IMR-90 (cell line): ENCODE data around the gene PRKCE. TPM values are rescaled to one million over a fixed set of nuclear protein-coding genes. Genes with fewer than 3 reads are reported as not detected.

Source experiments
- ATAC-seq: fragments of 200-7000 bp; cut with Tn5 transposase; 2 replicates; pipeline ENCODE4 v1.9.1; 2020; ENCODE audit warnings: low read depth, mild to moderate bottlenecking, moderate library complexity
- BruUV-seq: library from RNA; stranded (reverse); fragments of 400-500 nt; replicated peaks from 2 replicates; lab custom pipeline; 2021; lab: Mats Ljungman, UMichigan
- CTCF ChIA-PET: fragments of 300-600 bp; formaldehyde crosslinking; extraction: SDS; loops from one replicate; lab custom pipeline; 2021; ENCODE audit warnings: antibody characterized with exemption; lab: Yijun Ruan, JAX
- POLR2A ChIA-PET: fragments of 300-600 bp; sonication (Branson Sonifier 250); formaldehyde crosslinking; loops from one replicate; lab custom pipeline; 2022; ENCODE audit warnings: antibody characterized with exemption; ENCODE audit not compliant: unreplicated experiment; lab: Charles Lee
- DNase-seq: peaks from one replicate; pipeline ENCODE4 v3.0.0; 2013
- H2AFZ ChIP-seq: replicated peaks from 2 replicates; pipeline ENCODE3; 2013; ENCODE audit warnings: low read length, mild to moderate bottlenecking; ENCODE audit not compliant: poor library complexity
- H2AK5ac ChIP-seq: 2 replicates; pipeline ENCODE4 v1.6.1; 2013; ENCODE audit warnings: low read depth, low read length, inconsistent platforms
- H2AK9ac ChIP-seq: replicated peaks from 2 replicates; pipeline ENCODE3; 2013; ENCODE audit warnings: mild to moderate bottlenecking, low read depth, low read length, moderate library complexity; ENCODE audit not compliant: poor library complexity
- H2BK120ac ChIP-seq: 2 replicates; pipeline ENCODE4 v1.6.1; 2013; ENCODE audit warnings: low read depth, low read length, inconsistent platforms
- H2BK15ac ChIP-seq: 3 replicates; pipeline ENCODE4 v1.6.1; 2013; ENCODE audit warnings: low read depth, low read length, inconsistent platforms
- H2BK20ac ChIP-seq: 2 replicates; pipeline ENCODE4 v1.6.1; 2013; ENCODE audit warnings: low read depth, mild to moderate bottlenecking, inconsistent platforms, low read length, moderate library complexity
- H2BK5ac ChIP-seq: 2 replicates; pipeline ENCODE4 v1.6.1; 2013; ENCODE audit warnings: mild to moderate bottlenecking, low read depth, low read length, inconsistent platforms; ENCODE audit not compliant: poor library complexity, severe bottlenecking
- H3K14ac ChIP-seq: replicated peaks from 2 replicates; pipeline ENCODE4 v1.6.1; 2013; ENCODE audit warnings: low read depth, low read length, inconsistent platforms
- H3K18ac ChIP-seq: 2 replicates; pipeline ENCODE4 v1.6.1; 2013; ENCODE audit warnings: low read depth, low read length, control low read depth
- H3K23ac ChIP-seq: 2 replicates; pipeline ENCODE4 v1.6.1; 2013; ENCODE audit warnings: low read depth, low read length, inconsistent platforms
- H3K27ac ChIP-seq: 2 replicates; pipeline ENCODE4 v1.5.1; 2013; ENCODE audit warnings: mild to moderate bottlenecking, control low read depth, low read length; ENCODE audit not compliant: insufficient read depth
- H3K27me3 ChIP-seq: 2 replicates; pipeline ENCODE4 v1.6.1; 2013; ENCODE audit warnings: low read length; ENCODE audit not compliant: control insufficient read depth, insufficient read depth
- H3K36me3 ChIP-seq: 2 replicates; pipeline ENCODE4 v1.6.1; 2013; ENCODE audit warnings: low read length, mixed read lengths; ENCODE audit not compliant: control insufficient read depth, insufficient read depth
- H3K4ac ChIP-seq: 2 replicates; pipeline ENCODE4 v1.6.1; 2013; ENCODE audit warnings: low read depth, low read length, inconsistent platforms
- H3K4me1 ChIP-seq: 2 replicates; pipeline ENCODE4 v1.6.1; 2013; ENCODE audit warnings: low read length, mixed read lengths; ENCODE audit not compliant: control insufficient read depth, insufficient read depth
- H3K4me2 ChIP-seq: 2 replicates; pipeline ENCODE4 v1.6.1; 2013; ENCODE audit warnings: low read depth, mild to moderate bottlenecking, control low read depth, low read length, moderate library complexity
- H3K4me3 ChIP-seq: 2 replicates; pipeline ENCODE4 v1.5.1; 2013; ENCODE audit warnings: low read depth, mild to moderate bottlenecking, control low read depth, low read length, moderate library complexity; ENCODE audit not compliant: insufficient read depth
- H3K56ac ChIP-seq: 2 replicates; pipeline ENCODE4 v1.6.1; 2013; ENCODE audit warnings: low read length, inconsistent platforms; ENCODE audit not compliant: insufficient read depth; ENCODE audit errors: extremely low read depth
- H3K79me1 ChIP-seq, 2 experiments: 2 replicates each; pipeline ENCODE4 v1.6.1; 2013; ENCODE audit warnings: low read length in 2 of 2, inconsistent platforms in 1 of 2, low read depth in 1 of 2
- H3K9ac ChIP-seq: 2 replicates; pipeline ENCODE4 v1.6.1; 2013; ENCODE audit warnings: low read depth, low read length, control low read depth
- H3K9me1 ChIP-seq: 2 replicates; pipeline ENCODE4 v1.6.1; 2013; ENCODE audit warnings: low read length, inconsistent platforms; ENCODE audit not compliant: insufficient read depth
- H3K9me3 ChIP-seq: 2 replicates; pipeline ENCODE4 v1.6.1; 2013; ENCODE audit warnings: low read length; ENCODE audit not compliant: control insufficient read depth, insufficient read depth
- H4K20me1 ChIP-seq: 2 replicates; pipeline ENCODE4 v1.6.1; 2013; ENCODE audit warnings: low read length, inconsistent platforms; ENCODE audit not compliant: insufficient read depth
- H4K5ac ChIP-seq: 2 replicates; pipeline ENCODE4 v1.6.1; 2013; ENCODE audit warnings: mild to moderate bottlenecking, low read depth, low read length, control low read depth
- H4K8ac ChIP-seq, 2 experiments: 2 replicates each; pipeline ENCODE4 v1.6.1; 2013; ENCODE audit warnings: low read depth in 2 of 2, low read length in 2 of 2, control low read depth in 1 of 2, inconsistent platforms in 1 of 2
- H4K91ac ChIP-seq: 2 replicates; pipeline ENCODE4 v1.6.1; 2013; ENCODE audit warnings: low read depth, low read length, inconsistent platforms; ENCODE audit not compliant: insufficient read depth
- CTCF ChIP-seq: conservative IDR thresholded peaks from 2 replicates; pipeline ENCODE4 v1.5.1; 2012; ENCODE audit warnings: mild to moderate bottlenecking, low read depth, low read length, improper control_type of control experiment
- FOS ChIP-seq: fragments of 150-350 bp; IDR thresholded peaks from 2 replicates; pipeline ENCODE4 v1.6.1; 2016; ENCODE audit warnings: low read depth, low read length
- WGBS, 2 experiments: methylation state at CpG; one replicate each; pipeline versions ENCODE4 v1.1.5 to v1.1.7; 2013; ENCODE audit warnings: missing lambda C conversion rate in 2 of 2; ENCODE audit not compliant: insufficient read length in 1 of 2; ENCODE audit errors: extremely low coverage in 2 of 2; 5-methylcytosine and 5-hydroxymethylcytosine counted together
- dilution Hi-C: fragments of 300-500 bp; cut with HindIII; formaldehyde crosslinking; loops from one replicate; pipeline ENCODE4 v1.14.3; 2018; ENCODE audit warnings: low sequenced_read_pairs; ENCODE audit not compliant: unreplicated experiment
- in situ Hi-C: fragments of 300-500 bp; cut with MboI; formaldehyde crosslinking; loops from 3 replicates; pipeline ENCODE4 v1.14.3; 2019; ENCODE audit warnings: low sequenced_read_pairs, inconsistent platforms, mixed read lengths
- intact Hi-C: fragments of 100-400 bp; cut with micrococcal nuclease; formaldehyde crosslinking; loops from 2 replicates; pipeline ENCODE4 v1.10.0; 2022
- polyA plus RNA-seq, 3 experiments: library from polyadenylated mRNA; depleted of rRNA; stranded (reverse); fragments of >200 nt; gene quantifications; 2 replicates each; pipeline ENCODE4 v1.2.3, GENCODE V29; 2012; ENCODE audit warnings: low replicate concordance in 1 of 3
- total RNA-seq: library from RNA; depleted of rRNA; stranded (reverse); fragments of >200 nt; gene quantifications from 2 replicates; pipeline ENCODE4 v1.2.3, GENCODE V29; 2012

PRKCE gene
- total and polyA plus RNA-seq, 2 of the 4 experiments (the other 2 are of a cell fraction), result 8.1 to 32.4 TPM

GRCh38 chr2:45909677-45910191 lies 258.3 kb downstream of the PRKCE start:
- Histone ChIP-seq H2AFZ (no peak overlapping the region), H3K27ac (no peak overlapping the region), H2BK20ac (no peak overlapping the region), H3K4me2 (no peak overlapping the region), H3K36me3 (no peaks in the 10 kb centered on the region), H3K14ac (no peak overlapping the region), H3K9me3 (no peaks in the 10 kb centered on the region), H2AK9ac (no peak overlapping the region), H2BK15ac (no peak overlapping the region), H3K4me1 (no peaks in the 10 kb centered on the region), H2BK5ac (no peak overlapping the region), H4K5ac (no peak overlapping the region), H4K20me1 (peaks cover 3% of the 10 kb centered on the region; the same call in 1 of the 2 replicates), H3K79me1 (no peaks in the 10 kb centered on the region; a peak in 1 of 4 replicates), H3K23ac (no peak overlapping the region), H3K4me3 (no peak overlapping the region), H4K8ac (no peak overlapping the region), H2BK120ac (no peak overlapping the region), H3K18ac (no peak overlapping the region), H3K27me3 (no peaks in the 10 kb centered on the region), H4K91ac (no peak overlapping the region), H3K56ac (no peak overlapping the region), H3K9ac (no peak overlapping the region), H3K4ac (no peak overlapping the region), H3K9me1 (no peaks in the 10 kb centered on the region), H2AK5ac (no peak overlapping the region)
- no TSS peak for BruUV-seq
- no peak for DNase-seq
- dilution Hi-C loops, result no loop called here
- CTCF ChIA-PET, result interaction anchor here (0.6 kb wide), 1 partner anchor 248 kb away, joined by 4 read pairs; no protein-coding TSS in a partner anchor
- WGBS, 2 experiments, result no CpG with 5 or more reads among the region's 5 CpGs
- in situ Hi-C loops, result no loop called here
- intact Hi-C loops, result no loop called here
- TF ChIP-seq CTCF (no peak), FOS (no peak)
- no peak for ATAC-seq
- POLR2A ChIA-PET, result interaction anchor here (0.6 kb wide), 1 partner anchor 21 kb away, joined by 9 read pairs; no protein-coding TSS in a partner anchor
